ENCODE data around the gene GNG4. TPM values are rescaled to one million over a fixed set of nuclear protein-coding genes. Genes with fewer than 3 reads are reported as not detected.
"Not testable (repeated sequence)": the region's sequence is repeated elsewhere in the genome, so short reads cannot be mapped to it uniquely, and the experiment has no call there.

The GNG4 gene
- total RNA-seq, 1 donor from 2014 or later = 31.0 TPM

DNA sequence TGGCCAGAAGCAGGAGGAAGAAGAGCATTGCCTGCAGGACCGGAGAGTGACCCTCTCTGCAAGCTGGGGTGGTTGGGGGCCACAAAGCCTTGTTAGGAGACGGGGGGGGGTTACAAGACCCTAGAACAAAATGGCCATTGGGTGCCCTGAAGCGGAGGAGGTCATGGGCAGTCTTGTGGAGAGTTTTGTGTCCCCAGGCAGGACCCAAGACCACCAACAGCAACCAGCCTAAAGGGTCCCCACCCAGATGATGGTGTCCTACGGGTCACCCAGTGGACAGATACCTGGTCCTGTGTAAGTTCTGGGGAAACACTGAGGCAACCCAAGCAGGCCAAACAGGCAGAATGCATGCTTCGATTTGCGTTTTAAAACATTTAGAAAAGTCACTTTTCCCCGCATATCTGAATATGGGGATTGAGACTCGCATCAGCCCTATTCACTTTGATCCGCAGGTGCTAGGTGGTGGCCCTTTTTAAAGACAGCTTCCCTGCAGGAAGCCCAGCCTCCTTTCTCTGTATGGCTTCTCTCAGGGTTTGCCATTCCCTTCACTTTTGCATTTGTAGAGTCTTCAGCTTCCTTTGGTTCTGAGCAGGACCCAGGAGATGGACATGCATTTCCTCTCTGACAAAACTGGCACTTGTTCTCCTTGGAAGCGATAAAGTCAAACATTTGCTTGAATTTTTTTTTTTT lies 21.1 kb downstream of the GNG4 start:
- no peak for DNase-seq (ENCODE audit: low spot score in 2 of 2)
- no peak for FAIRE-seq

DNA sequence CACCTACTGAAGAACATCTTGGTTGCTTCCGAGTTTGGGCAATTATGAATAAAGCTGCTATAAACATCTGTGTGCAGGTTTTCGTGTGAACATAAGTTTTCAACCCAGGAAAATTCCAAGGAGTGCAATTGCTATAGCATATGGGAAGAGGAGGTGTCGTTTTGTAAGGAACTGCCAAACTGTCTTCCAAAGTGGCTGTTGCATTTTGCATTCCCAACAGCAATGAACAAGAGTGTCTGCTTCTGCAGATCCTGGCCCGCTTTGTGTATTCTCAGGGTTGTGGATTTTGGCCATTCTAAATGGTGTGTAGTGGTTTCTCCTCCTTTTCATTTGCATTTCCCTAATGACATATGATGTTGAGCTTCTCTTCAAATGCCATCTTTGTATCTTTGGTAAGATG lies 23.8 kb downstream of the GNG4 start:
- FAIRE-seq (no peak), DNase-seq (ENCODE audit: low spot score in 2 of 2) (no peak)

DNA sequence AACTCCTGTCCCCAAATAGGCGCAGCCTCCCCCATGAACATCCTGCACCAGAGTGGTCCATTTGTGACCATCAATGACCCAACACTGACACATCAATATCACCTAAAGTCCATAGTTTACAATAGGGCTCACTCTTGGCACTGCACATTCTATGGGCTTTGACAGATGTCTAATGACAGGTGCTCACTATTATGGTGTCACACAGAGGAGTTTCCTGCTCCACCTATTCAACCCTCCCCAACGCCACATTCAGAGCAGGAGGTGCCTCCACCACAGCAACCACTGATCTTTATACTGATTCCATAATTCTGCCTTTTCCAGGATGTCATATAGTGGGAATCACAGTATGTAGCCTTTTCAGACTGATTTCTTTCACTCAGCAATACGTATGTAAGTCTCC lies 24.2 kb downstream of the GNG4 start:
- DNase-seq (ENCODE audit: low spot score in 2 of 2) = no peak
- FAIRE-seq = no peak

DNA sequence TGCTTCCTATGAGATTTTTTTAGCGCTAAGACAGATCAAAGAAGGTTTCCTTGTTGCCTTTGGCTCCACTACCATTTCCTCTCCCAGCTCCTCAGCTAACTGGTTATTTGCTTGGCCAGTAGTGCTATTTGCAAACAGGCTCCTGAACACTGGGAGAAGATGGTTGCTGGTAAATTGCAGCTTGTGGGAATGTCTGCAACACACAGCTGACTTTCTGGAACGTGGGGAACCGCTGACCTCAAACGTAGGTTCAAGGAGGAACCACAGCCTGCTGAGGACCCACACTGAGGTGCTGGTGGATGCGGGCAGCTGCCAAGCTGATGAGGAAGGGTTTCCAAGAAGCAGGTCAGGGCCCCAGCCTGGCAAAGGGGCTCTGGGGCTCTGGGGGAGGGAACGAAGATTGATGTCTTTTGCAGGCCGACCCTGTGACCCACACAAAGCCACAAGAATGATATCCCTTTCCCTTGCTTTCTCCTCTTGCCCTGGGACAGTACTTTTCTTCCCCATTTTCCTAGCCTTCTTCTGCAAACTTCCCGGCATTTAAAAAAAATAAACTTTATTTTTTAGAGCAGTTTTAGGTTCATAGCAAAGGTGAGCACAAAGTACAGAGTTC lies 24.8 kb downstream of the GNG4 start:
- FAIRE-seq (no peak), DNase-seq (ENCODE audit: low spot score in 2 of 2) (no peak)

DNA sequence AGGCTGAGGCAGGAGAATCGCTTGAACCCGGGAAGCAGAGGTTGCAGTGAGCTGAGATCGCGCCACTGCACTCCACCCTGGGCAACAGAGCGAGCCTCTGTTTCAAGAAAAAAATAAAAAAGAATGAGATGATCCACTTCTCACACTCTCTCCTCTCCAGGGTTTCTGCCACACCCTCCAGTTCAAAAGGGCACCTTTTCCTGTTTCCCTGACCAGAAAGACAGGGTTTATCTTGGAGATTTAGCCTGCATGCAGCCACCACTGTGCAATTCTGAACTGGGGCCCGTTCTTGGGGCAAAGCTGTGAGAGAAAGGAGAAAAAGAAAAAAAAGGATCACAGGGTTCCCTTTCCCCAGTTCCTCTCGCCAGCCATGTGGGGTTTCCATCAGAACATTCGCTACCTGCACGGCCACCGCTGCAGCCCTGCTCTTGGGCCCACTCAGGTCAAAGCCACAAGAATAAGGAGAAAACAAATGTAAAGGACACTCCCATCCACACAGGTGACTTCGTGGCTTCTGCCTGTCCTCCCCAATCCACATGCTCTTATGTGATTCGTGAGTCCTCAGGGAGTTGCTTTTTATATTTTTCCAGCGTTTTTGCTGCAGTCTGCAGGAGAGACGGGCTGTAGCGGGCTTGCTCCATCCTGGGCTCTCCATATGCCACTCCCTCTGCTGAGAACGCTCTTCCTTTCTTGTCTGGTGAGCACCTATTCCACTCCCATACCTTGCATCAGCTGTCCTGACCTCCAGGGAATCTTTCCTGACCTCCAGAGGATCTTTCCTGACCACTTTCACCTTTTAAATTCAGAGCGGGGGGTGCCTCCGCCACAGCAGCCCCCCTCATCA lies 26.4 kb downstream of the GNG4 start:
- FAIRE-seq (no peak), DNase-seq (ENCODE audit: low spot score in 2 of 2) (no peak)

DNA sequence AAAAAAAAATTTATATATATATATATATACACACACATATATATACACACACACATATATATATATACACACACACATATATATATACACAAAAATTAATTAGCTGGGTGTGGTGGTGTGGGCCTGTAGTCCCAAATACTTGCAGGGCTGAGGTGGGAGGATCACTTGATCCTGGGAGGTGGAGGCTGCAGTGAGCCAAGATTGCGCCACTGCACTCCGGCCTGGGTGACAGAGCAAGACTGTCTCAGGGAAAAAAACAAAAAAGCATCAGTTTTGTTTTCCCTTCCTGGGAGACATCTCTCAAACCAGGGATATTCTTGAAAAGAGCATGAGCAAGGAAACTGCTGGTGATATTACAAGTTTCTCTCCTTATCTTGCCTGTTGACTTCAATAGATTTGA lies 30.4 kb downstream of the GNG4 start:
- not testable (repeated sequence) for FAIRE-seq; DNase-seq (ENCODE audit: low spot score in 2 of 2)

DNA sequence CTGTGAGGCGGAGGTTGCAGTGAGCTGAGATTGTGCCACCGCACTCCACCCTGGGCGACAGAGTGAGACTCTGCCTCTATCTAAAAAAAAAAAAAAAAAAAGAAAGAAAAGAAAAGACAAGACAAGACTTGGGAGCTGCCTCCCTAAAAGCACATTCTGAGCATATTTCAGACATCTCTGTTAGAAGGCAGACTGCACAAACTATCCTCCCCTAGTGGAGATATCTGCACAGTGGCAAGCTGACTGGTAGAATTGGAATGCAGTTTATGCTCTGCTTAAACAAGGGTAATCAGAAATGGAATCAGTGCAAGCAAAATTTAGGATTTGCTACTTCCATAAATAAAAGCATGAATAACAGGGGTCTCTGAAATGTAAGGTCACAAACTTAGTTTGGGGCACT lies 31.8 kb downstream of the GNG4 start:
- FAIRE-seq (no peak), DNase-seq (ENCODE audit: low spot score in 2 of 2) (no peak)

DNA sequence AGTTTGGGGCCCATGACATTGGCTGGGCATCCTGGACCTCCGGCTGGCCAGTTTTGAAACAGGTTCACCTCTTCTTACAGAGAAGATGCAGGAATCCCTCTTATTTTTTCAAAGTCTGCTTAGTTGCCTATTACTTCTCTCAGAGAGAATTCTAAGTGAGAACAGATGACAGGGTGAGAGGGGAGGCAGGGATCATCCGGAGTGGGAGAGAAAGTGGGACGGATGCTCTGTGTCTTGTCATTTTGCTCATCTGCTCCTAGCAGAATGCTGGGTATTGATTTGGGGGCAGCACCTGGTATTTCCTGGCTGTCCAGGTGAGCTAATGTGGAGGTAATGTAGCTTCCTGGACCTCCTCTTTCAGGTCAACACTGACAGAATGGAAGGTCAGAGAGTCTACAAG lies 32.4 kb downstream of the GNG4 start:
- DNase-seq (ENCODE audit: low spot score in 2 of 2) (no peak), FAIRE-seq (no peak)

DNA sequence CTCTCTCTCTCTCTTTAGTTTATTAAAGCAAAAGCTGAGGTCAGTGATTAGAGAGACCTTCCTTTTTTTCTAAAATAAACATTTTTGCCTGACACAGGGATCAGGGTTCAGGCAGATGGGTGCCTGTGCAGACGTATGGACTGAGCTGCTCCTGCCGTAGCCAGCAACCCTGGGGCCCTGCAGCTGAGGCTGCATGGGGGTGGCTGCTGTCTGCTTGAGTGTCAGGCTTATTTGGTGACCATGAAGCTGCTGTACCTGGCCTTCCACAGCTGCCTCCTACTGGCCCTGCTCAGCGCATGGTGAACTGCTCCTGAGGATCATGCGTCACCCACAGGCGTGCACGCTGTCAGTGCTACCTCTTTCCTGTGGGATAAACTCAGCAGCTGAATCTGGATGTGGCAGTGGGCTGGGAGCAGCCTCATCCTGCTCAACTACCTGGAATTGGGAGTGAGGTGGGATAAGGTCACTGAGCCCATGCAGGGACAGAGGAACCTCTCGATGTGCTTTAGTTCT lies 35.1 kb downstream of the GNG4 start:
- no peak for DNase-seq (ENCODE audit: low spot score in 2 of 2)
- no peak for FAIRE-seq

DNA sequence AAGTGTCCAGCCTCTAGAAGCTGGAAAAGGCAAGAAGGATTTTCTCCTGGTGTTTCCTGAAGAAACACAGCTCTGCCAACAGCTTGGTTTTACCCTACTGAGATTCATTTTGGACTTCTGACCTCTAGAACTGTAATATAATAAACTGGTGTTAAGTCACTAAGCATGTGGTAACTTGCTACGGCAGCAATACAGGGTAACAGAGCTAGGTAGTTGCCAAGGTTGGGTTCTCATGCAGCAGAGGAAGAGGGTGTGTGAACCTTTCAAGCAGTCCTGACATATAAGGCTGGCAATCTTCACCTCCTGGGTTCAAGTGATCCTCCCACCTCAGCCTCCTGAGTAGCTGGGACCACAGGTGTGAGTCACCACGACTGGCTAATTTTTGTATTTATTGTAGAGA lies 36.0 kb downstream of the GNG4 start:
- no peak for FAIRE-seq

DNA sequence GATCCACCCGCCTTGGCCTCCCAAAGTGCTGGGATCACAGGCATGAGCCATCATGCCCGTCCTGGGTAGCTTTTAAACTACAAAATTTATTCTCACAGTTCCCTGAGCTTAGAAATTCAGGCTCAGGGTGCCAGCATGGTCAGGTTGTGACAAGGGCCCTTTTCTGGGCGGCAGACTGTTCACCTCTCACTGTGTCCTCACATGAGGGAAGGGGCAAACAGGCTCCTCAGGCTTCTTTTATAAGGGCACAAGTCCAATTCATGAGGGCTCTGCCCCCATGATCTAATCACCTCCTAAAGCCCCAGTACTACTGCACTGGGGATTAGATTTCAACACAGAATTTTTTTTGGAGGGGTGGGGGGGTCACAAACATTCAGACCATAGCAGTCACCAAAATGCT lies 36.8 kb downstream of the GNG4 start:
- DNase-seq (ENCODE audit: low spot score in 2 of 2) = no peak
- FAIRE-seq = no peak

More for the DNA sequence above, 36.0 kb downstream of the GNG4 start:
- no peak for DNase-seq (ENCODE audit: low spot score in 2 of 2)

DNA sequence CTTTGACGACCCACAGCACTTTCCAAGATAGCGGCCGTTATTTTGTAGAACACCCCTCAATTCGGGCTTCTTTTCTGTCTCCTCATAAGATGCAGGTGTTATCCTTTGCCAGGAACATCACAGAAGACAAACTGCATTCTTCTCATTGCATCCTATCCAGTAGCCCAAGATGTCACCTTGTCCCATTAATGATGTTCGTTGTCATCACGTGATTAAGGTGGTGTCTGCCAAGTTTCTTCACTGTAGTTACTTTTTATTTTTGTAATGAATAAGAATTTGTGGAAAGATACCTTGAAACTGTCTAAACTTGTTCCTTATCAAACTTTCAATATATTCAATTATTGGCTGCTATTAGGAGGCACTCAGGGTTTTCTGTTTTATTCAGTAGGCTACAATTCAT lies 39.4 kb downstream of the GNG4 start:
- DNase-seq (ENCODE audit: low spot score in 2 of 2) (no peak), FAIRE-seq (no peak)

DNA sequence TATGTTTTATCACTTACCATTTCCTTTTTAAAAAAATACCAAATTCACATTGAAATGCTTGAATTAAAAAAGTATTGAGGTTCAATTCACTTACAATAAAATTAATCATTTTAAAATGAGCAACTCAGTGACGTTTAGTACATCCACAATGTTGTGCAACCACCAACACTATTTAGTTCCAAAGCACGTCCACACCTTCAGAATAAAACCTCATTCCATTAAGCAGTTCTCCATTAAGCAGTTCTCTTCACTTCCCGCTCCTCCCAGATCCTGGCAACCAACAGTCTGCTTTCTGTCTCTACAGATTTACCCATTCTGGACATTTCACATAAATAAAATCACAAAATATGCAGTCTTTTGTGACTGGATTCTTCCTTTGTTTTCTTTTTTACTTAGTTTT lies 41.3 kb downstream of the GNG4 start:
- DNase-seq (ENCODE audit: low spot score in 2 of 2) (no peak), FAIRE-seq (no peak)

DNA sequence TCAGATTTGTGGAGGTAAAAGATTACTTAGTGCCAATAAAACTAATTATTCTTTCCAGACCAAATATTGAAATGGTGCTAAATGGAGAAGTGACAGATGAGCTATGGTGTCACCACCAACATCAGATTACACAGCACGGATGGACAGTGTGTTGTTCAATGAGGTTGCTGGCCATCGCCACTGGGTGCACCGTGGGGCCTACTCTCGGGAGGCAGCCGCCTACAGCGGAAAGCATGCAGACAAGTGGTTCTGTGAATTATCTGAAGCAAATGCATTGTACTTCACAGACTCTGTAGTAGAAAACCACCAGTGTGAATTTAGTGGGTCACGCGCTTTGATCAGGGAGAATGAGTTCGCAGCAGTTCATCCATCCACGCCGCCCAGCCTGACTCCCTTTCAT lies 42.3 kb downstream of the GNG4 start:
- FAIRE-seq = no peak
- DNase-seq (ENCODE audit: low spot score in 2 of 2) = no peak

DNA sequence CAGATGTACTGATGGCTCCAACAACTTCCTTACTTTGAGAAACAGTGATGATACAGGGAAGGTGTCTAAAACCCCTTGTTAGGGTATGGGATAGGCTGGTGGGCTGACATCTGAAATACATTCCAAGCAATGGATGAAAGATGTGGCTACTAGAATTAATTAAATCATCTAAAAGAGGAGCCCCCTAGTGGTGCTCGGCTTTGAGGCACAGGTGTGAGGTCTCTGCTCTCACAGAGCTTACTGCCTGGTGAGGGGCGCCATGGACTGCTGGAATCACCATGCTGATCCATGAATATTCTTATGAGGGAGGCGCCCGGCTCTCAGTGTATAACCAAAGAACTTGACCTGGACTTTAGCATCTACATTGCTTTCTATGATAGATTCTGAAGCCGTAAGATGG lies 48.5 kb downstream of the GNG4 start:
- no peak for DNase-seq (ENCODE audit: low spot score in 2 of 2)
- no peak for FAIRE-seq

DNA sequence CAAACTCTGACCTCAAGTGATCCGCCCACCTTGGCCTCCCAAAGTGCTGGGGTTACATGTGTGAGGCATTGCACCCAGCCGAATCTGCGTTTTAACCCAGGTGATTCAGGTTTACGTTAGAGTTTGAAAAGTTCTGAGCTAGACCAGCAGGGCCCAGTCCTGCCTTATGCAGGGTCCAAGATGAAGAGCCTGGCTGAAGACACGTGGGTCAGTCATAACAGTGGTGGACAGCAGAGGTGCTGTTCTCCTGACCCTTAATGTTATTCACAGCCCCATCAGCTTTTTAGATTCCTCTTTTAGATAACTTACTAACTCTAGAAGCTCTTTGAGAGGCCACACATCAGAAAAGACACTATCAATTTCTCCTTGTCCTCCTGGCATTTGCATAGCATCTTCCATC lies 50.0 kb downstream of the GNG4 start:
- no peak for DNase-seq (ENCODE audit: low spot score in 2 of 2)
- no peak for FAIRE-seq

DNA sequence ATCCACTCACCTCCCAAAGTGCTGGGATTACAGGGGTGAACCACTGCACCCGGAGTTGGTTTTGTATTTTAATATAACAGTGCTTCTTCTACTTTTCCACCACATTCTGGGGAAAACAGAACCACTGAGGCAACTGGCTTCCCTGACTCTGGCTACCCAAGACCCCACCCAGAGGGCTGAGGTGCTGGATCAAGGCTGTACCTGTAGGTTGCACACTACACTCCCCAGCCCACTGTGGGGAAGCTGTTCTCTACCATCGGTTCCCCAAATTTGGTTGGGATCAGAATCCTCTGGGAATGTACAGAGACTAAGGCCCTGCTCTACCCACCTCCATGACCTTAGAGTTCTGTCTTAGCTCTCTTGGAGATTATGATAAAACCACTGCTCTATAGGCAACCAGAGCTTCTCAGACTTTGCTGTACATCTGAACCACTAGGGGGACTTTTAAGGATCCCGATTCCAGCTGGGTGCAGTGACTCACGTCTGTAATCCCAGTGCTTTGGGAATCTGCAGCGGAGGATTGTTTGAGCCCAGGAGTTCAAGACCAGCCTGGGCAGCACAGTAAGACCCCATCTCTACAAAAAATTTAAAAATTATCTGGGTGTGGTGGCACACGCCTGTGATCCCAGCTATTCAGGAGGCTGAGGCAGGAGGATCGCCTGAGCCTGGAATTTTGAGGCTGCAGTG lies 51.6 kb downstream of the GNG4 start:
- no peak for DNase-seq (ENCODE audit: low spot score in 2 of 2)
- FAIRE-seq = no peak

DNA sequence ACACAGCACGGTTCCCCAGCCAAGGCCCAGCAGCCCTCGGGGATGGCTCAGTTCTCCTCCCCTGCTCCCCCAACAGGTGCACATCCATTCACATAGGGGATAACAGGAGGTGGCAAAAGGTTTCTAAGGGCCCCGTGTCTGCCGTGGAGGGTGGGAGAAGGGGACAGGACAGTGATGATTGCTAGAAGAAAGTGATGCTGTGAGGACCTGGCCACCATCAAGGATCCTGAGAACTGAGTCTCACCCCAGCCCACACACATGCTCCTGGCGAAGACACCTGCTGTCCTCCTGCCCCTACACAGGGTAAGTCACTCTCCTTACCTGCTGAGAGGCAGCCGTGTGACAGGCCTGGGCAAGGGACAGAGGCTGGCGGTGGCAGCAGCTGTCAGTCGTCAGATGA lies 54.5 kb downstream of the GNG4 start:
- FAIRE-seq (no peak), DNase-seq (ENCODE audit: low spot score in 2 of 2) (no peak)

DNA sequence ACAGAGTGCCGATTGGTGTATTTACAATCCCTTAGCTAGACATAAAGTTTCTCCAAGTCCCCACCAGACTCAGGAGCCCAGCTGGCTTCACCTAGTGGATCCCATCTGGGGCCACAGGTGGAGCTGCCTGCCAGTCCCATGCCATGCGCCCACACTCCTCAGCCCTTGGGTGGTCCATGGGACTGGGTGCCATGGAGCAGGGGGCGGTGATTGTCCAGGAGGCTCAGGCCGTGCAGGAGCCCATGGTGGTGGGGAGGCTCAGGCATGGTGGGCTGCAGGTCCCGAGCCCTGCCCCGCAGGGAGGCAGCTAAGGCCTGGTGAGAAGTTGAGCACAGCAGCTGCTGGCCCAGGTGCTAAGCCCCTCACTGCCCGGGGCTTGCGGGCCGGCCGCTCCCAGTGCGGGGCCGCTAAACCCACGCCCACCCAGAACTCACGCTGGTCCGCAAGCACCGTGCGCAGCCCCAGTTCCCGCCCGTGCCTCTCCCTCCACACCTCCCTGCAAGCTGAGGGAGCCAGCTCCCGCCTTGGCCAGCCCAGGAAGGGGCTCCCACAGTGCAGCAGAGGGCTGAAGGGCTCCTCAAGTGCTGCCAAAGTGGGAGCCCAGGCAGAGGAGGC lies 55.2 kb downstream of the GNG4 start:
- not testable (repeated sequence) for DNase-seq (ENCODE audit: low spot score in 2 of 2); FAIRE-seq

DNA sequence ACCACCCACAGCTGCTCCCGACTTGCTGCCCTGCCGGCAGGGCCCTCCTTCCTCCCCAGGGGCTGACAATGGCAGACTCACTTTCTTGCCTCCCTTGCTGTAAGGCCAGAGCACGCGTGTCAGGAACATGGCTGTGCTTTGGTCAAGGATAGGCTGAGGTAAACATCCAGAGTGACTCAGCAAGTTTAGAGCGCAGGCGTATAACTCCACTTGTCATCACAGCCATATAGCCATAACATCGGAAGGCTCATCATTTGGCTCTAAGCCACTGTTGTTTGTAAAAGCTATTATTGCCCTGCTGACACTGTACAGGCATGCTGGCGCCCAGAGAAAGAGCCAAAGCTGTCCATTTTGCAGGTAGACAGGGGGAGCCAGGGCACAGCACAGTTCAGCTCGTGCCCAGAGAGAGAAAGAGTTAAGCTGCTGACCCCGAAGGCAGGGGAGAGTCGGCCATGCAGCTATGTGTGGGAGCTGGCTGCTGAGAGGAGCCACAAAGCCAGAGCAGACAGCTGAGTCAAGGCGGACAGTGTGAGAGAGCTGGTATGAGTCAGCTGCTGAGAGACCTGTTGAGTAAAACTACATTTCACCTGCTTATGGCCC lies 60.6 kb downstream of the GNG4 start:
- FAIRE-seq (no peak), DNase-seq (ENCODE audit: low spot score in 2 of 2) (no peak)
